Inflammatory macrophage (primary cell): ENCODE data around the gene PLXNB2.
"Not testable (repeated sequence)": the region's sequence is repeated elsewhere in the genome, so short reads cannot be mapped to it uniquely, and the experiment has no call there.

Experiments used
- DNase-seq, 2 donors: peaks; one replicate each; pipeline ENCODE4 v3.0.0-alpha.2; 2020 to 2022
- total RNA-seq, 18 experiments: gene quantifications; one replicate each; lab custom pipeline; 2026; ENCODE audit warnings: mixed read lengths in 6 of 18, inconsistent platforms in 2 of 18; lab: John Stamatoyannopoulos, UW

Gene PLXNB2
- 81.4 to 359 (median 208) reads per million in 18 experiments for total RNA-seq

- peak; percentile 59 to 75 for DNase-seq
Observed at GRCh38 chr22:50306753-50307749, at the start of gene PLXNB2. PLXNB2 (minus strand) TSS chr22:50307646; CDS start chr22:50290584, 17,062 bp downstream.

- no peak for DNase-seq
Observed at GRCh38 chr22:50357222-50357621, 49.8 kb upstream of the PLXNB2 start.

GRCh38 chr22:50356186-50356585 is 48.7 kb upstream of the PLXNB2 start:
- no peak for DNase-seq

- no peak for DNase-seq
Observed at GRCh38 chr22:50348058-50348457, 40.6 kb upstream of the PLXNB2 start.

- no peak for DNase-seq
Observed at GRCh38 chr22:50347157-50347556, 39.7 kb upstream of the PLXNB2 start.

- DNase-seq, result no peak
Observed at GRCh38 chr22:50346470-50346869, 39.0 kb upstream of the PLXNB2 start.

- DNase-seq, result no peak
Observed at GRCh38 chr22:50343541-50343935, 36.1 kb upstream of the PLXNB2 start.

GRCh38 chr22:50342651-50343540 is 35.5 kb upstream of the PLXNB2 start, which contains the start of gene PPP6R2:
PPP6R2 (plus strand) TSS chr22:50343327; CDS start chr22:50393909, 50,582 bp downstream.
- peak; percentile 80 to 93 for DNase-seq

GRCh38 chr22:50341977-50342650 is 34.7 kb upstream of the PLXNB2 start:
- peak; percentile 88 to 93 for DNase-seq

GRCh38 chr22:50339945-50340879 is 32.8 kb upstream of the PLXNB2 start:
- DNase-seq, result no peak

- DNase-seq, result no peak
Observed at GRCh38 chr22:50338860-50339462, 31.5 kb upstream of the PLXNB2 start.

GRCh38 chr22:50338042-50338573 is 30.7 kb upstream of the PLXNB2 start:
- DNase-seq, result no peak

- no peak for DNase-seq
Observed at GRCh38 chr22:50337262-50338041, 30.0 kb upstream of the PLXNB2 start.

- DNase-seq, result not testable (repeated sequence)
Observed at GRCh38 chr22:50334433-50334832, 27.0 kb upstream of the PLXNB2 start.

- no peak for DNase-seq
Observed at GRCh38 chr22:50329236-50329635, 21.8 kb upstream of the PLXNB2 start.

- no peak for DNase-seq
Observed at GRCh38 chr22:50327711-50328019, 20.2 kb upstream of the PLXNB2 start.

GRCh38 chr22:50326956-50327710 is 19.7 kb upstream of the PLXNB2 start, which contains the start of gene DENND6B:
DENND6B (minus strand) TSS chr22:50327012; CDS start chr22:50326988, 24 bp downstream.
- peak; percentile 80 to 92 for DNase-seq

- no peak for DNase-seq
Observed at GRCh38 chr22:50326225-50326955, 18.9 kb upstream of the PLXNB2 start.
